OCI-LY1 (cell line): ENCODE results near the gene PTPN13.

Source experiments
- H2AFZ ChIP-seq: fragments of 200-600 bp; sonication (generic), shearing (Covaris generic); 2 replicates; pipeline ENCODE4 v1.6.0; 2014; ENCODE audit warnings: antibody characterized with exemption, mild to moderate bottlenecking, low read length
- H3F3A ChIP-seq: fragments of 200-600 bp; sonication (generic), shearing (Covaris generic); 2 replicates; pipeline ENCODE4 v1.6.0; 2014; ENCODE audit warnings: mild to moderate bottlenecking, antibody characterized with exemption, low read length, moderate library complexity; ENCODE audit not compliant: insufficient read depth
- H3K27ac ChIP-seq: fragments of 200-600 bp; sonication (generic); 2 replicates; pipeline ENCODE4 v1.5.1; 2014; ENCODE audit warnings: low read length, mixed run types, mild to moderate bottlenecking, low read depth; ENCODE audit not compliant: poor library complexity, severe bottlenecking
- H3K27me3 ChIP-seq: fragments of 200-600 bp; sonication (generic); 2 replicates; pipeline ENCODE4 v1.6.0; 2014; ENCODE audit warnings: antibody characterized with exemption, mild to moderate bottlenecking, low read length, moderate library complexity; ENCODE audit not compliant: insufficient read depth
- H3K36me3 ChIP-seq: fragments of 200-600 bp; sonication (generic); 2 replicates; pipeline ENCODE4 v1.6.1; 2014; ENCODE audit warnings: mild to moderate bottlenecking, antibody characterized with exemption, low read length, moderate library complexity, mixed read lengths; ENCODE audit not compliant: insufficient read depth
- H3K4me1 ChIP-seq: fragments of 200-600 bp; sonication (generic); 2 replicates; pipeline ENCODE4 v1.5.1; 2014; ENCODE audit warnings: mild to moderate bottlenecking, low read length, moderate library complexity; ENCODE audit not compliant: insufficient read depth, severe bottlenecking
- H3K4me2 ChIP-seq: fragments of 200-600 bp; sonication (generic), shearing (Covaris generic); 2 replicates; pipeline ENCODE4 v1.6.1; 2014; ENCODE audit warnings: low read length
- H3K4me3 ChIP-seq: fragments of 200-600 bp; sonication (generic); 2 replicates; pipeline ENCODE4 v1.5.1; 2014; ENCODE audit warnings: low read length, low read depth, mild to moderate bottlenecking, mixed read lengths; ENCODE audit not compliant: poor library complexity, severe bottlenecking
- H3K79me2 ChIP-seq: fragments of 200-600 bp; shearing (Covaris generic); 2 replicates; pipeline ENCODE4 v1.6.1; 2016; ENCODE audit warnings: mixed run types, low read length, mixed read lengths; ENCODE audit not compliant: insufficient read depth
- H3K9ac ChIP-seq: fragments of 200-600 bp; sonication (generic), shearing (Covaris generic); 2 replicates; pipeline ENCODE4 v1.6.1; 2014; ENCODE audit warnings: mild to moderate bottlenecking, low read length, mixed read lengths
- H3K9me2 ChIP-seq: fragments of 200-600 bp; sonication (generic), shearing (Covaris generic); 2 replicates; pipeline ENCODE4 v1.6.1; 2014; ENCODE audit warnings: low read depth, mild to moderate bottlenecking, low read length, mixed read lengths
- H3K9me3 ChIP-seq: fragments of 200-600 bp; shearing (Covaris generic); 2 replicates; pipeline ENCODE4 v1.6.1; 2014; ENCODE audit warnings: low read length, mixed read lengths
- H4K20me1 ChIP-seq: fragments of 200-600 bp; sonication (generic), shearing (Covaris generic); 2 replicates; pipeline ENCODE4 v1.6.0; 2016; ENCODE audit warnings: mild to moderate bottlenecking, low read length; ENCODE audit not compliant: insufficient read depth
- CTCF ChIP-seq: fragments of 200-600 bp; sonication (generic), shearing (Covaris generic); IDR thresholded peaks from 2 replicates; pipeline ENCODE4 v1.5.1; 2017; ENCODE audit warnings: mild to moderate bottlenecking, antibody characterized with exemption, low read length, moderate library complexity, mixed read lengths
- EZH2 ChIP-seq: fragments of 200-600 bp; sonication (generic), shearing (Covaris generic); IDR thresholded peaks from 2 replicates; pipeline ENCODE4 v1.8.0; 2017; ENCODE audit warnings: borderline replicate concordance, mixed run types, mild to moderate bottlenecking, antibody characterized with exemption, low read length, moderate library complexity, mixed read lengths

The PTPN13 gene

GRCh38 chr4:86771141-86771540, 177.0 kb downstream of the PTPN13 start:
- Histone ChIP-seq H2AFZ (no peak overlapping the region), H4K20me1 (no peaks in the 10 kb centered on the region), H3K36me3 (no peaks in the 10 kb centered on the region), H3K4me2 (no peak overlapping the region), H3K27me3 (no peaks in the 10 kb centered on the region), H3K9me2 (no peaks in the 10 kb centered on the region), H3K4me1 (no peaks in the 10 kb centered on the region), H3K79me2 (no peaks in the 10 kb centered on the region), H3K9ac (no peak overlapping the region), H3K4me3 (no peak overlapping the region), H3K9me3 (no peaks in the 10 kb centered on the region), H3K27ac (no peak overlapping the region), H3F3A (no peaks in the 10 kb centered on the region)
- no peak for TF ChIP-seq CTCF
- no peak for TF ChIP-seq EZH2

- Histone ChIP-seq H3F3A (no peaks in the 10 kb centered on the region), H3K79me2 (no peaks in the 10 kb centered on the region), H2AFZ (no peak overlapping the region), H3K4me1 (no peaks in the 10 kb centered on the region), H3K9ac (no peak overlapping the region), H3K27ac (no peak overlapping the region), H3K4me3 (no peak overlapping the region), H3K9me2 (no peaks in the 10 kb centered on the region), H3K36me3 (no peaks in the 10 kb centered on the region), H4K20me1 (no peaks in the 10 kb centered on the region), H3K27me3 (no peaks in the 10 kb centered on the region), H3K9me3 (no peaks in the 10 kb centered on the region), H3K4me2 (no peak overlapping the region)
- TF ChIP-seq CTCF (no peak), EZH2 (no peak)
Measured at GRCh38 chr4:86775061-86775460, 180.9 kb downstream of the PTPN13 start.

- H4K20me1 ChIP-seq = no peaks in the 10 kb centered on the region
- no peaks in the 10 kb centered on the region for H3K4me1 ChIP-seq
- no peaks in the 10 kb centered on the region for H3K9me2 ChIP-seq
- H3F3A ChIP-seq = no peaks in the 10 kb centered on the region
- no peaks in the 10 kb centered on the region for H3K9me3 ChIP-seq
- no peak overlapping the region for H2AFZ ChIP-seq
- TF ChIP-seq EZH2 (no peak), CTCF (no peak)
- H3K27me3 ChIP-seq = no peaks in the 10 kb centered on the region
- no peak overlapping the region for H3K27ac ChIP-seq
- H3K4me2 ChIP-seq = no peak overlapping the region
- H3K4me3 ChIP-seq = no peak overlapping the region
- H3K36me3 ChIP-seq = no peaks in the 10 kb centered on the region
- H3K9ac ChIP-seq = no peak overlapping the region
- no peaks in the 10 kb centered on the region for H3K79me2 ChIP-seq
Measured at GRCh38 chr4:86778175-86778574, 184.1 kb downstream of the PTPN13 start.
